Measurements from ENCODE around the gene FANCI. TPM values are rescaled to one million over a fixed set of nuclear protein-coding genes. Genes with fewer than 3 reads are reported as not detected.

Gene FANCI
- total RNA-seq, 1 donor from 2014 or later = 11.3 TPM

GRCh38 chr15:89364741-89365450 is 121.1 kb downstream of the FANCI start:
- TF ChIP-seq CTCF (IDR thresholded peaks at IDR 0.05) = no peak
- Mint-ChIP-seq H3K4me1 (ENCODE audit: unreplicated experiment) (peaks cover 7% of the 10 kb centered on the region), H3K36me3 (ENCODE audit: unreplicated experiment) (no peaks in the 10 kb centered on the region), H3K4me3 (ENCODE audit: unreplicated experiment) (no peak overlapping the region), H3K27me3 (ENCODE audit: unreplicated experiment) (peaks cover 83% of the 10 kb centered on the region), H3K9me3 (ENCODE audit: unreplicated experiment) (no peaks in the 10 kb centered on the region), H3K27ac (ENCODE audit: unreplicated experiment) (no peak overlapping the region)
- no peak for DNase-seq (ENCODE audit: extremely low spot score, unreplicated experiment)

- no peak for TF ChIP-seq CTCF (IDR thresholded peaks at IDR 0.05)
- Mint-ChIP-seq H3K4me3 (ENCODE audit: unreplicated experiment) (no peak overlapping the region), H3K36me3 (ENCODE audit: unreplicated experiment) (no peaks in the 10 kb centered on the region), H3K27ac (ENCODE audit: unreplicated experiment) (no peak overlapping the region), H3K27me3 (ENCODE audit: unreplicated experiment) (peaks cover 83% of the 10 kb centered on the region), H3K9me3 (ENCODE audit: unreplicated experiment) (no peaks in the 10 kb centered on the region), H3K4me1 (ENCODE audit: unreplicated experiment) (peaks cover 7% of the 10 kb centered on the region)
- no peak for DNase-seq (ENCODE audit: extremely low spot score, unreplicated experiment)
Observed at GRCh38 chr15:89365462-89366065, 121.8 kb downstream of the FANCI start.

Small RNAs within 50 kb of the gene (microRNA-seq; reads per million reads assigned to microRNA genes)
- gene MIR6766 (ENCODE audit: unreplicated experiment) = not detected

Other genes with a start within 250 kb of the FANCI start
- 85.7 and 92.2 TPM in 2 replicates for gene ABHD2, start 155.5 kb upstream of the FANCI start, total RNA-seq
- not detected in 2 replicates for gene RLBP1, start 22.4 kb upstream of the FANCI start, total RNA-seq
- gene POLG, start 90.8 kb downstream of the FANCI start, total RNA-seq = 52.0 and 60.8 TPM in 2 replicates

Measured in osteocyte (in vitro differentiated cells).